Measurements from ENCODE around the gene RIPK3.
A peak's percentile ranks its signal among the peaks of the same experiment; 100 is the strongest.
"Not testable (repeated sequence)": the region's sequence is repeated elsewhere in the genome, so short reads cannot be mapped to it uniquely, and the experiment has no call there.

RIPK3 gene

DNA sequence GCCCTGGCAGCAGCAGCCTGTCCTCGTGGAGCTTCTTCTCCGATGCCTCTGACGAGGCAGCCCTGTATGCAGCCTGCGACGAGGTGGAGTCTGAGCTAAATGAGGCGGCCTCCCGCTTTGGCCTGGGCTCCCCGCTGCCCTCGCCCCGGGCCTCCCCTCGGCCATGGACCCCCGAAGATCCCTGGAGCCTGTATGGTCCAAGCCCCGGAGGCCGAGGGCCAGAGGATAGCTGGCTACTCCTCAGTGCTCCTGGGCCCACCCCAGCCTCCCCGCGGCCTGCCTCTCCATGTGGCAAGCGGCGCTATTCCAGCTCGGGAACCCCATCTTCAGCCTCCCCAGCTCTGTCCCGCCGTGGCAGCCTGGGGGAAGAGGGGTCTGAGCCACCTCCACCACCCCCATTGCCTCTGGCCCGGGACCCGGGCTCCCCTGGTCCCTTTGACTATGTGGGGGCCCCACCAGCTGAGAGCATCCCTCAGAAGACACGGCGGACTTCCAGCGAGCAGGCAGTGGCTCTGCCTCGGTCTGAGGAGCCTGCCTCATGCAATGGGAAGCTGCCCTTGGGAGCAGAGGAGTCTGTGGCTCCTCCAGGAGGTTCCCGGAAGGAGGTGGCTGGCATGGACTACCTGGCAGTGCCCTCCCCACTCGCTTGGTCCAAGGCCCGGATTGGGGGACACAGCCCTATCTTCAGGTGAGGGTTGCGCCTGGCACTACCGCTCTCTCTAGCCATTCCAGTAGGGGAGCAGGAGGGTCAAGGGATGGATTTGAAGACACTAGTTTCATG, 30.3 kb upstream of the RIPK3 start:
- DNase-seq (ENCODE audit: low read depth in 4 of 4, low spot score in 1 of 4), result no peak

DNA sequence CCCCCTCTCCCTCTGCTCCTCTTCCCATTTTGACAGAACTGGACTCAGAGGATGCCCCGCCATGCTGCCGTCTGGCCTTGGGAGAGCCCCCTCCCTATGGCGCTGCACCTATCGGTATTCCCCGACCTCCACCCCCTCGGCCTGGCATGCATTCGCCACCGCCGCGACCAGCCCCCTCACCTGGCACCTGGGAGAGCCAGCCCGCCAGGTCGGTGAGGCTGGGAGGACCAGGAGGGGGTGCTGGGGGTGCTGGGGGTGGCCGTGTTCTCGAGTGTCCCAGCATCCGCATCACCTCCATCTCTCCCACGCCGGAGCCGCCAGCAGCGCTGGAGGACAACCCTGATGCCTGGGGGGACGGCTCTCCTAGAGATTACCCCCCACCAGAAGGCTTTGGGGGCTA, 29.7 kb upstream of the RIPK3 start:
- no peak for DNase-seq (ENCODE audit: low read depth in 4 of 4, low spot score in 1 of 4)

DNA sequence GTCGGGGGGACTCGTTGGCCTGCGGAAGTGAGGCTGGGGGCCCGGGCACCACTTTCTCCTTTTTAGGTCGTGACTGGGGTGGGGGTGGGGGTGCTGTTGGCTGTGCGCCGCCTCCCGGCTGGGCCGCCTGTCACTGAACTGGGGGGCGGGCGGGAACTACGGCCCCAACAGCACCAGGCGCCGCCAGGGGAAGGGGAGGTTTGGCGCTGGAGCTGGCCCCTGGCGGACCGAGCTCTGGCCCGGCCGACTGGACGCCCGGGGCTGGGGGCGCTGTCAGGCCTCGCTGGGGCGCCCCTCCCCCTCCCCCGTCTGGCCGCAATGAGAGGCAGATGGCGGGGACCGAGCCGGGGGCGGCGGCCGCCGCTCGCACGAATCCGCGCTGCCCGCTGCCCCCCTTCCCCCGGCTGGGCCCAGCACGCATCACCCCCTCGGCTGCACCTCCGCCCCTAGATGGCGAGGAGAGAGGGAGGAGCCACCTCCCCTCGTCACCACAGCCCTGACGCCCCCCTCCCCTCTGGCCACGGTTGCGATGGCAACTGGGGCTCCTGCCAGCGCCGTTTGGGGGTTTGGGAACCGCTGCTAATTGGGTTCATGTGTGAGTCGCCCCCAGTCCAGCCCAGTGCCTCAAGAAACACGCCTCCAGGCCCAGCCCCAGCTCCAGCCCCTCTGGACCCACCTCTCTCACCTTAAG, 28.9 kb upstream of the RIPK3 start:
- DNase-seq (ENCODE audit: low read depth in 4 of 4, low spot score in 1 of 4), result peak in 1 of 4 experiments; percentile 3

DNA sequence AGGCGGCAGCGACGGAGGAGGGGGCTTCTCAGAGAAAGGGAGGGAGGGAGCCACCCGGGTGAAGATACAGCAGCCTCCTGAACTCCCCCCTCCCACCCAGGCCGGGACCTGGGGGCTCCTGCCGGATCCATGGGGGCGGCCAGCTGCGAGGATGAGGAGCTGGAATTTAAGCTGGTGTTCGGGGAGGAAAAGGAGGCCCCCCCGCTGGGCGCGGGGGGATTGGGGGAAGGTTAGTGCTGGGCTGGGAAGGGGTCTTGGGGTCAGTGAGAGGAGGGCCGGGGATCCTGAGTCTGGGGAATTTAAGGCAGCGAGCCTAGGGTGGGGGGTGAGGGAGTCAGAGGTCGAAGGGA, 28.4 kb upstream of the RIPK3 start:
- no peak for DNase-seq (ENCODE audit: low read depth in 4 of 4, low spot score in 1 of 4)

DNA sequence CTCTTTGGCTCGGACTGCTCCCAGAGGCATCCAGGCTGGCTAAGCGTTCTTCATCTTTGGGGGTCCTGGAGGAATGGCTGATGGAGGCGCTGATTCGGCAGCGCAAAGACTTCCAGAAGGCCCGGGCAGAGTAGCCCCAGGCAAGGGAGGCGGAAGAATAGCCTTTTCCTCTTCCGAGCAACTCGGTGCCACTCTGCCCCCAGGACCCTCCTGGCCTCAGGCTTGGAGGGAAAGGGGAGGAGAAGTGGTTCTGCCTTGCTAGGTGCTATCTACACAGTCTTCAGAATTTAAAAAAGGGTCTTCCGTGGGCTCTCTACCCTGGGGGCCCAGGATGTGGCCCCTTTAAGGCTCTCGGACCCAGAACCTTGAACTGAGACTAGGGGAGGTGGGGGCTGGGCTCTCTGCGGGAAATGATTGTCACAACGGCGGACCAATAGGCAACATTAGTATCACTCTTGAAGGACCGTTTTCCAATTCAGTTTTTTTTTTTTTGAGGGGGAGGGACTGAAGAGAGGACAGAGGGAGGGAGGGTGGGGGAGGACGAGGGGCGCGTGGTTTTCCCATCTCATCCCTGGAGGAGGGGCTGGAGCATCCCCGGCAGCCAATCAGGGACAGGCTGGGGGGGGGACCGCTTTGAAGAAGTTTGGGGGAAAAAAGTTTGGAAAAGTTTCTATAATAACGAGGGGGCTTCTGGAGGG, 27.9 kb upstream of the RIPK3 start, which contains the start of gene NFATC4:
Gene NFATC4 (plus strand): TSS at position 671 of the 698 bp plus-strand sequence. CDS start 157 bp downstream, outside the sequence.
- DNase-seq (ENCODE audit: low read depth in 4 of 4, low spot score in 1 of 4), result peak in 1 of 4 experiments; percentile 5

DNA sequence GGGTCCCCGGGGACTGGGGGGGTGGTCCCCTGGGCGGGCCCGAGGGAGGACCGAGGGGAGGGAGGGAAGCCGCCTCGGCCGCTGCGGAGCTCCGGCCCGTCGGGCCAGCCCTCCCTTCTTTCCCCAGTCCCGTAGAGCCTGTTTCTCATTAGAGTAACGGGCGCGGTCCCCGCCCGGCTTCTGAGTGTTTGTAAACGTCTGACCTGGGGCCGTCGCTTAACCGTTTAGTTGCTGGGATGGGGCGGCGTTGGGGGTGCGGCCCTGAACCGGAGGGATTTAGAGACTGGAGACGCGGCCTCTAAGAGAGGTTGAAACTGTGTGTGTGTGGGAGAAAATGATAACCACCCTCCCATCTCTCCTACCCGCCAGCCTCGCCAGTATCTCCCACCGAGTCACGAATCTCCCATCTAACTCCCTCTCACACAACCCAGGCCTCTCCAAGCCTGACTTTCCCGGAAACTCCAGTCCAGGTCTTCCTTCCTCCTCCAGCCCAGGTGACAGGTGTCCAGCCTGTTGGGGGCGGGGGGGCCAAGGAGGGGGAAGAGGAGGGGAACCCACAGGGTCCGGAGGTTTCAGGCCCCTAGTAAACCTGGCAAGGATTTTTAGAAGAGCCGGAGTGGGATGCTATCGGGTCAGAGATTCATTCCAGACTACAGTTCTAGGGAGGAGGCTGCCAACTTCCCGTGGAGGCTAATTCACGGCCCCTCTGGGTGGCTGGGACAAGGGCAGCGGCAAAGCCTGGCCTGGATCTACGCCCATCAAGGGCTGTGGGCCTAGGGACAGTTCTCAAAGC, 27.1 kb upstream of the RIPK3 start:
- peak in 1 of 4 experiments; percentile 6 for DNase-seq (ENCODE audit: low read depth in 4 of 4, low spot score in 1 of 4)

DNA sequence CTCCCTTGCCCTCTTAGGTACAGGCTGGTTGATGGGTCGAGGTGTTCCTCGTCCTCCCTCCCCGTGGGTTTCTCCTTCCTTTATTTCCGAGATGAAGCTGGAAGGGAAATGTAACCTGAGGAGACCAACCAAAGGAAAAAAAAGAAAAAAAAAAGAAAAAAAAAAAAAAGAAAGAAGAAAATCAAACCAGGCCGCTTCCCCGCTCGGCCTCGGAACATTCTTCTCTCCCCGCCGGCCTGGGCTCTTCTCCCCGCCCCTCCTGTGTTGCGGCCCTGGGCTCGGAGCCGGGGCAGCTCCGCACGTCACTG, 26.6 kb upstream of the RIPK3 start:
- no peak for DNase-seq (ENCODE audit: low read depth in 4 of 4, low spot score in 1 of 4)

DNA sequence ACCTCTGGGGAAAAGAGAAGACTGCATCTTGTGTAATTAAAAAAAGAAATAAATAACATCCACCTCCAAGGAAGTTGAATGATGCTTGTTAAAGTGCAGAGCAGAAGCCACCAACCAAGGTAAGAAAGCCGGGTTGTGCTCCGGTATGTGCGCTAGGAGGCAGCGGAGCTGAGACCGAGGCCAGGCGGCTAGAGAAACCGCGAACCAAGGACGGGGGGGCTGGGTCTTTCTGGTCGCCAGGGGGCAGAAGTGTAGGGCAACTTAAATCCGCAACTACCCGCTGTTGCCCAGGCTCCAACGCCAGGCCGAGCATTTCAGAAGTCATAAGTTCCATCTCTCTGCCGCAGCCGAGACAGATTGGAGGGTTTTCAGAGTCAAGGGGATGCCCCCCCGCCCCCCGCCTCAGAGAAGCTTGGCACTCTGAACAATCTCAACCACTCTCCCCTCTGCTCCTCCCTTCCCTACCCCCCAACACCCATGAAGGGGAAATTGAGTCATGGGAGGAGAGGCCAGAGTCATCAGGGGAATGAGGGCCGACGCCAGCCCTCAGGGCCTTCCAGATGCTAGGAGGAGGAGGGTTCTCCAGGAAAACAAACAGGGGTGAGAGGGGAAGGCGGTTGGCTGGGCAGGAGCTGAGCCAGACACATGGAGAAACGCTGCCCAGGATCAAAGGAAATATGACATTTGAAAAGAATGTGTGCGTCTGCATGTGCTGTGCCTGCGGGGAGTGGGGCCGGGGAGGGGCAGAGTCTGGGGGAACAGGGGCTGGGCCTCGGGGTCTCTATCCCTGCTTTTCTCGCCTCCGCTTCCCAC, 26.0 kb upstream of the RIPK3 start:
- DNase-seq (ENCODE audit: low read depth in 4 of 4, low spot score in 1 of 4), result peak in 2 of 4 experiments; percentile 44 to 63

DNA sequence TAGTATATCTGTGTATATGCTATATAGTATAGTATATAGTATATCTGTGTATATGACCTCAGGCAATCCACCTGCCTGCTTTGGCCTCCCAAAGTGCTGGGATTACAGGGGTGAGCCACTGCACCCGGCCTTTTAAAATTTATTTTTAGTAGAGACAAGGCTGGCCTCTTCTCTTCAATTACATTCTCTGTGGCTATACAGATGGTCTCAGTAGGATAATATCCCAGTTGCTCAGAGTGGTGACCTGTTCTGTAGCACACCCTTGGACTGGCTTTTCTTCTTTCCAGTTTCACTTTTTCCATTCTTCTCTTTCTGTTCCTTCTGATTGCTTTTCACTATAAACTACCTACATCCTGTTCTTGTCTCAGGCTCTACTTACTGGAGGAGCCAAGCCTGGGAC, 25.1 kb upstream of the RIPK3 start:
- DNase-seq (ENCODE audit: low read depth in 4 of 4, low spot score in 1 of 4), result no peak

DNA sequence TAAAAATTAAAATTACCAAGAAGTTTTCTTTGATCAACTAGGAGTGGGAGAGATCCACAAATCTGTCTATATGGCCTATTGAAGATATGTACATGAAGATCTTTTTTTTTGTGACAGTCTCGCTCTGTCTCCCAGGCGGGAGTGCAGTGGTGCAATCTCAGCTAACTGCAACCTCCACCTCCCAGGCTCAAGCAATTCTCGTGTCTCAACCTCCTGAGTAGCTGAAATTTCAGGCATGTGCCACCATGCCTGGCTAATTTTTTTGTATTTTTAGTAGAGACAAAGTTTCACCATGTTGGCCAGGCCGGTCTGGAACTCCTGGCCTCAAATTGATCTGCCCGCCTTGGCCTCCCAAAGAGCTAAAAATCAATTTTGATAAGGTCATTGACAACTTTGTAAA, 23.6 kb upstream of the RIPK3 start:
- no peak for DNase-seq (ENCODE audit: low read depth in 4 of 4, low spot score in 1 of 4)

DNA sequence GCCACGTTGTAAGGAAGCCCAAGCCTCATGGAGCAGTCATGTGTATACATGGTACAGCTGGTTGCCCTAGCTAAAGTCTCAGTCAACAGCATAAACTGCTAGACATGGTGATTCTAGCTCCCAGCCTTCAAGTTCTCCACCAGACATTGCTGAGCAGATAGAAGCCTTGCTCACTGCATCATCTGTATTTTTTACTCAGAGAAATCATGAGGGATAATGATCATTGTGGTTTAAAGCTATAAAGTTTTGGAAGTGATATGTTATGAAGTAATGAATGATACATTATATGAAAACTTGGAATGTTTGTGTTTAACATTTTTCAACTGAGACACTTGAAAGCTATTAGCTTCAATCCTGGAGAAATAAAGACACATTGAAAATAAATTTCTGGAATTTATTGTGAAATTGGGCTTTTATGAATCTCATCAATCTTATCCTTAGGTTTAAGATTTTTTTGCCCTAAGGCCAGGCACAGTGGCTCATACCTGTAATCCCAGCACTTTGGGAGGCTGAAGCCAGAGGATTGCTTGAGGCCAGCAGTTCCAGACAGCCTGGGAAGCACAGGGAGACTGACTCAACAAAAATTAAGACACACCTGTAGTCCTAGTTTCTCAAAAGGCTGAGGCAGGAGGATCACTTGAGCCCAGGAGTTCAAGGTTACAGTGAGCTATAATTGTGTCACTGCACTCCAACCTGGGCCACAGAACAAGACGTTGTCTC, 22.6 kb upstream of the RIPK3 start:
- DNase-seq (ENCODE audit: low read depth in 4 of 4, low spot score in 1 of 4), result no peak

DNA sequence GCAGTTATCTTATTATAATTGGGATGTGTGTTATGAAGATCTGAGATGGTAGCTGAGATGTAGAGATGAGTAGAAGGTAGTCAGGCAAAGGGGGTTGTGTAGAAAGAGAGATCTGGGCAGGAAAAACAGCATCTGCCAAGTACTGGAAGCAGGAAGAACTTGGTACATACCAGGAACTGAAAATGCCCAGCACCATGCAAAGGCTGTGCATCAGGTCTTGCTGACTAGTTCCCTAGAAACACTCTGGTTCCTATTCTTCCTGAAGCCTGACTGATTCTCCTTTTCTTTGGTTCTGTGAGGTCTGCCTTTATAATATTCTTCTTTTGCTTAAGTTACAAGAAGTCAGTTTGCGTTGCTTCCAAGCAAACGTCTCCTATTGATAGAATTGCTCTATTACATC, 21.5 kb upstream of the RIPK3 start:
- no peak for DNase-seq (ENCODE audit: low read depth in 4 of 4, low spot score in 1 of 4)

DNA sequence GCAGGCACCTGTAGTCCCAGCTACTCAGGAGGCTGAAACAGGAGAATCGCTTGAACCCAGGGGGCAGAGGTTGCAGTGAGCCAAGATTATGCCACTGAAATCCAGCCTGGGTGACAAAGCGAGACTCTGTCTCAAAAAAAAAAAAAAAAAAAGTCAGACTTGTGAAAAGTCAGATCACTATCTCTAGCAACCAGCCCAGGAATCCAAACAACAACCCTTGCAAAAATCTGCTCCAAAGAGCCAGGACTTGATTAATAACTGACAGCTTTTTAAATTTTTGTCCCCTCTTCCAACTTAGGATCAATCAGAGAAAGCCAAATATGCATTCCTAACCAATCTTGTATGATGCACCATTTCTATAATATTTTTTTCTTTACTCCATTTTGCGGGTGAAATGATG, 20.5 kb upstream of the RIPK3 start:
- DNase-seq (ENCODE audit: low read depth in 4 of 4, low spot score in 1 of 4), result no peak

DNA sequence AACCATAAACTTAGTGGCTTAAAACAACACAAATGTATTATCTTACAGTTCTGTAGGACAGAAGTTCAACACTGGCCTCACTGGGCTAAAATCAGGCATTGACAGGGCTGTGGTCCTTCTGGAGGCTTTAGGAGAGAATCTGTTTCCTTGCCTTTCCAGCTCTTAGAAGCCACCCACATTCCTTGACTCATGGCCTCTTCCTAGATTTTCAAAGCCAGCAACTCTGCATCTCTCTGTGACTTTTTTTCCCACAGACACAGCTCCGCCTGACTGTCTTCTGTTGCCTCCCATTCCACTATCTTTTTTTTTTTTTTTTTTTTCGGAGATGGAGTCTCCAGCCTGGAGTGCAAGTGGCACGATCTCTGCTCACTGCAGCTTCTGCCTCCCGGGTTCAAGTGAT, 16.4 kb upstream of the RIPK3 start:
- no peak for DNase-seq (ENCODE audit: low read depth in 4 of 4, low spot score in 1 of 4)

DNA sequence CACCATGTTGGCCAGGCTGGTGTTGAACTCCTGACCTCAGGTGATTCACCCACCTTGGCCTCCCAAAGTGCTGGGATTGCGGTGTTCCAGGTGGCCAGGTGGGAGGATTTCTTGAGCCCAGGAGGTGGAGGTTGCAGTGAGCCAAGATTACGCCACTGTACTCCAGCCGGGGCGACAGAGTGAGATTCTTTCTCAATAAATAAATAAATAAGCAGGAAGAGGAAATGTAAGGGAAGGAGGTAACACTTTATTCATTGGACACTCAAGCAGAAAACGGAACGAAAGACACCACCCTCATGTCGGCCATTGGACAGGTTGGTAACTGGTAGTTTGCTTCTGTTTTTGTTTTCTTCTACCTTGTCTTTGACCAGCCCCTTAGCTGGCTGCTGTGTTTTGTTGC, 15.2 kb upstream of the RIPK3 start:
- DNase-seq (ENCODE audit: low read depth in 4 of 4, low spot score in 1 of 4), result no peak

DNA sequence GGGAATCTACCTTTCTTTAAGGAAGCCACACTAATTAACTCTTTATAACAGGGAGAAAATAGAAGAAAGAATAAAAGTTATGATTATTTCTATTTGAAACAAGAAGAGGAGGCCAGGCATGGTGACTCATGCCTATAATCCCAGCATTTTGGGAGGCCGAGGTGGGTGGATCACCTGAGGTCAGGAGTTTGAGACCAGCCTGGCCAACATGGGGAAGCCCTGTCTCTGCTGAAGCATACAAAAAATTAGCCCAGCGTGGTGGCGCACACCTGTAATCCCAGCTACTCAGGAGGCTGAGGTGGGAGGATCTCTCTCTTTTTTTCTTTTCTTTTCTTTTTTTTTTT, 14.7 kb upstream of the RIPK3 start:
- not testable (repeated sequence) for DNase-seq (ENCODE audit: low read depth in 4 of 4, low spot score in 1 of 4)

DNA sequence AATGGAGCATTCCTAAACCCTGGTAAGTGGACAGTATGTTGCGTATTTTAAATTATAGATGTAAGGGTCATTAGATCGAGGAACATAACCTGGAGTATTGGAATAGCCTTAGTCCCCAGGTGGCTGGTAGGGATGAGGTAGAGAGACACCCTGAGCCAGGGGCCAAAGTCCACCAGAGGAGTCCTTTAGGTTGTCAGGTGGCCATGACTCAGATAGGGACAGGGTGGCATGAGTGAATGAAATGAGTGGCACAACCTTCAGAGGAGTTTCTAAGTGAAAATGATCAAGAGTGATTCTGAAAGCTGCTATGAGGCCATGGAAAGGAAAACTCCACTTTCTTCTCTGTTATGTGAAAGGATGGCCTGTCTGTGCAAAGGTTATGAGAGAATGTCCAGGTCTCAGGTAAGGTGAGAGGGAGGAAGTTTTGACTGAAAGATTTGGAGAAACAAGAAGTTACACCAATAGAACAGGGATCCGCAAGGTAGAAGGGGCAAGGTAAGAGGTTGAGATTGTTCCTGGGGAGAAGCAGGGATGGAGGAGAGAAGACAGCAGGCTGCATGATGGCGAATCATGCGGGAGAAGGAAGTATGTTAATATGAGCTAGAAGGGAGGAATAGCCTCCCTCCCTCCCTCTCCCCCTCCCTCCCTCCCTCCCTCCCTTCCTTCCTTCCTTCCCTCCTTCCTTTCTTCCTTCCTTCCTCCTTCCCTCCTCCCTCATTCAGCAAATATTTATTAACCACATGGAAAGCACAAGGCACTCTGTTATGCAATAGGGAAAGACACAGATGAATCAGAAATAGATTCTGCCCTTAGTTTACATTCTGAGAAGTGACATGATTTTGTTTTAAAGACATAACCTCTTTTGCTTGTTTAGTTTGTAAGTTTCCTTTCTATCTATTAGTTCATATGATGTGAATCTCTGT, 14.0 kb upstream of the RIPK3 start:
- no peak for DNase-seq (ENCODE audit: low read depth in 4 of 4, low spot score in 1 of 4)

DNA sequence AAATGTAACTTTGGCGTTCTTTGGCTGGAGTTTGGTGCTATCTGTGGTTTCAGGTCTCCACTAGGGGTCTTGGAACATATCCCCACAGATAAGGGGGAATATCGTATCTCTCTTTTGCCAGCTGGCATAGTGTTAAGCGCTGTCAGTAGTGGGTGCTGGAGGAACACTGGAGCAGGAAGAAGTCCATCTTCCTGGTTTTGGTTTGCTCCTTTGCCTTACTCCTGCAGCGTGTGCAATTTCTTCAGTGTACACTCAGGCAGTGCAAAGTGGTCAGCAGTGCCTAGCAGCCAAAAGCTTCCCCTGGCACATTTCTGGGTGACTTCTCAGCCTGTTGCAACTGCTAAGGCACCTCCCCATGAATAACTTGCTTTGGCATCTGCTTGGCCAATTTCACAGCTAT, 11.7 kb upstream of the RIPK3 start:
- DNase-seq (ENCODE audit: low read depth in 4 of 4, low spot score in 1 of 4), result no peak

DNA sequence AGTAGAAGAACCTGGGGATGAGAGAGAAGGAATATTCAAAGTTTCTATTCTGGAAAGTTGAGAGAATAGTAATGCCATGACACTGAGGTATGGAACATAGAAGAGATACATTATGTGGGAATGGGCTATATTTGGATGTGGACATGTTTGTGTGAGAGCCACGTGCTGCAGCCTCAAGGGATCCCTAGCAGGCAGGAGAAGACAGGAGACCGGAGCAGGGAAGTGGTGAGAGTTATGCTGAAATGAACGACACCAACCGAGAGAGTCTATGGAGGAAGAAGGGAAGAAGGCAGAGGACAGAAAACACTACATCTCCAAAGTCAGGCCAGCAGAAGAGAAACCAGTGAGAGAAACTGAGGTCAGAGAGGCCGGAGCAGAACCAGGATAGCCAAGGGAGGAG, 10.0 kb upstream of the RIPK3 start:
- no peak for DNase-seq (ENCODE audit: low read depth in 4 of 4, low spot score in 1 of 4)

Measured in stimulated activated CD4-positive, alpha-beta T cell treated with anti-CD3 and anti-CD28 coated beads, Interleukin-1b, Interleukin-23, amount 100 ng/mL, for 24 hours (primary cell).